Caco-2 (cell line): ENCODE results near the gene AGPAT3. TPM values are rescaled to one million over a fixed set of nuclear protein-coding genes. Genes with fewer than 3 reads are reported as not detected.

Experiments
- BruUV-seq: library from RNA; stranded (reverse); fragments of 400-500 nt; replicated peaks from 2 replicates; lab custom pipeline; 2021; lab: Mats Ljungman, UMichigan
- CTCF ChIA-PET: fragments of 300-600 bp; sonication (Branson Sonifier 250); formaldehyde crosslinking; loops from one replicate; lab custom pipeline; 2022; ENCODE audit warnings: antibody characterized with exemption; lab: Charles Lee
- POLR2A ChIA-PET: fragments of 300-600 bp; sonication (Branson Sonifier 250); formaldehyde crosslinking; loops from one replicate; lab custom pipeline; 2022; ENCODE audit warnings: antibody characterized with exemption; lab: Charles Lee
- DNase-seq, 2 experiments: peaks; one replicate each; pipeline versions ENCODE4 v3.0.0 to v3.0.0-alpha.2; 2020 to 2022
- H3K27me3 ChIP-seq: replicated peaks from 2 replicates; pipeline ENCODE4 v1.6.0; 2011; ENCODE audit warnings: low read length; ENCODE audit not compliant: control insufficient read depth, insufficient read depth
- H3K36me3 ChIP-seq: 2 replicates; pipeline ENCODE4 v1.5.1; 2011; ENCODE audit warnings: low read length; ENCODE audit not compliant: control insufficient read depth, insufficient read depth
- H3K4me1 ChIP-seq: fragments of 250-450 bp; sonication (Bioruptor Pico); 2 replicates; pipeline ENCODE4 v1.5.1; 2020; ENCODE audit warnings: mild to moderate bottlenecking
- H3K4me3 ChIP-seq: 2 replicates; pipeline ENCODE4 v1.5.1; 2011; ENCODE audit warnings: low read depth, mild to moderate bottlenecking, control low read depth, low read length
- H3K9me3 ChIP-seq: fragments of 250-450 bp; sonication (Bioruptor Pico); 2 replicates; pipeline ENCODE4 v1.5.1; 2020; ENCODE audit warnings: mild to moderate bottlenecking, moderate library complexity
- H3K27ac Mint-ChIP-seq: one replicate; pipeline ENCODE4 v1.8.0; 2022; ENCODE audit warnings: mixed read lengths; ENCODE audit not compliant: unreplicated experiment
- H3K27me3 Mint-ChIP-seq: one replicate; pipeline ENCODE4 v1.8.0; 2022; ENCODE audit warnings: mixed read lengths; ENCODE audit not compliant: insufficient read depth, unreplicated experiment
- H3K36me3 Mint-ChIP-seq: one replicate; pipeline ENCODE4 v1.8.0; 2022; ENCODE audit warnings: mild to moderate bottlenecking, mixed read lengths; ENCODE audit not compliant: insufficient read depth, unreplicated experiment
- H3K4me1 Mint-ChIP-seq: one replicate; pipeline ENCODE4 v1.8.0; 2022; ENCODE audit warnings: low read depth, mixed read lengths; ENCODE audit not compliant: unreplicated experiment
- H3K4me3 Mint-ChIP-seq: one replicate; pipeline ENCODE4 v1.8.0; 2022; ENCODE audit warnings: mild to moderate bottlenecking, moderate library complexity, mixed read lengths; ENCODE audit not compliant: unreplicated experiment
- H3K9me3 Mint-ChIP-seq: one replicate; pipeline ENCODE4 v1.8.0; 2022; ENCODE audit warnings: mixed read lengths; ENCODE audit not compliant: unreplicated experiment
- CTCF ChIP-seq, 2 experiments: fragments of 200-600 bp in 1 of 2; IDR thresholded peaks; 1 replicate in 1 of 2; 2 replicates in 1 of 2; pipeline versions ENCODE4 v1.5.1 to v1.8.0; 2011 to 2022; ENCODE audit warnings: antibody characterized with exemption in 1 of 2, control low read depth in 1 of 2, inconsistent platforms in 1 of 2, low read depth in 1 of 2, low read length in 1 of 2, mild to moderate bottlenecking in 1 of 2, moderate library complexity in 1 of 2; ENCODE audit not compliant: insufficient read depth in 1 of 2, severe bottlenecking in 1 of 2, unreplicated experiment in 1 of 2
- intact Hi-C: fragments of 100-400 bp; cut with micrococcal nuclease; formaldehyde crosslinking; loops from one replicate; pipeline ENCODE4 v1.10.0; 2022; ENCODE audit not compliant: unreplicated experiment
- total RNA-seq: library from RNA; stranded (reverse); gene quantifications from 2 replicates; pipeline ENCODE4 v1.2.3, GENCODE V29; 2022

The AGPAT3 gene
- total RNA-seq, 1 experiment from 2014 or later, result 61.8 TPM

- no TSS peak for BruUV-seq
- Mint-ChIP-seq H3K9me3 (no peaks in the 10 kb centered on the region), H3K27ac (no peak overlapping the region), H3K4me1 (no peaks in the 10 kb centered on the region), H3K27me3 (no peaks in the 10 kb centered on the region), H3K36me3 (peaks cover 7% of the 10 kb centered on the region), H3K4me3 (no peak overlapping the region)
- Histone ChIP-seq H3K27me3 (no peaks in the 10 kb centered on the region), H3K9me3 (no peaks in the 10 kb centered on the region), H3K36me3 (no peaks in the 10 kb centered on the region; the same call in 1 of the 2 replicates), H3K4me1 (no peaks in the 10 kb centered on the region), H3K4me3 (no peak overlapping the region)
- intact Hi-C loops, result no loop called here
- ChIA-PET POLR2A (no interaction called here), CTCF (no interaction called here)
- no peak for DNase-seq
- no peak for TF ChIP-seq CTCF (IDR thresholded peaks at IDR 0.05; ENCODE audit: insufficient read depth in 1 of 2, low read depth in 1 of 2, low read length in 1 of 2, severe bottlenecking in 1 of 2, unreplicated experiment in 1 of 2)
Observed at GRCh38 chr21:43931489-43931888, 66.5 kb downstream of the AGPAT3 start.

GRCh38 chr21:43932005-43932404 is 67.0 kb downstream of the AGPAT3 start:
- Histone ChIP-seq H3K36me3 (no peaks in the 10 kb centered on the region; the same call in 1 of the 2 replicates), H3K27me3 (no peaks in the 10 kb centered on the region), H3K4me1 (no peaks in the 10 kb centered on the region), H3K9me3 (no peaks in the 10 kb centered on the region), H3K4me3 (no peak overlapping the region)
- H3K27ac Mint-ChIP-seq, result no peak overlapping the region
- intact Hi-C loops, result no loop called here
- ChIA-PET CTCF (no interaction called here), POLR2A (no interaction called here)
- H3K4me1 Mint-ChIP-seq, result no peaks in the 10 kb centered on the region
- H3K27me3 Mint-ChIP-seq, result no peaks in the 10 kb centered on the region
- H3K9me3 Mint-ChIP-seq, result no peaks in the 10 kb centered on the region
- TF ChIP-seq CTCF (IDR thresholded peaks at IDR 0.05; ENCODE audit: insufficient read depth in 1 of 2, low read depth in 1 of 2, low read length in 1 of 2, severe bottlenecking in 1 of 2, unreplicated experiment in 1 of 2), result no peak
- DNase-seq, result no peak
- no TSS peak for BruUV-seq
- peaks cover 7% of the 10 kb centered on the region for H3K36me3 Mint-ChIP-seq
- H3K4me3 Mint-ChIP-seq, result no peak overlapping the region

DNA sequence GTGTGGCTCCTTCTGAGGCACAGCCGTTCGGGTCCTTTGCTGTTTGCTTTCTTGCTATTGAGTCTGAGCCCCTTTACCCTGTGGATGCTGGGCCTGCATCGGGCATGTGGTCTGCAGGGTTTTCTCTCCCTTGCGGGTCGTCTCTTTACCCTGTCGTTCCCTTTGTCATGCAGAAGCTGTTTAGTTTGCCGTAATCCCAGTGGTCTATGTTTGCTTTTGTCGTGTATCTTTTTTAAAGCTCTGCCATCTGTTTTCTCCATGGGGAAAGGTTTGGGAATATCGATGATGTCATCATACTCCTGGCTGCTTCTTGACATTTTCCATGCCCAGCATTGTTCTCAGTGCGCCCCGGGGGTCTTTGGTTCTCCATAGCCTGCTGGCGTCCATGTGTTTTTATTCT is 68.2 kb downstream of the AGPAT3 start:
- Mint-ChIP-seq H3K27ac (no peak overlapping the region), H3K4me3 (no peak overlapping the region), H3K27me3 (no peaks in the 10 kb centered on the region), H3K36me3 (peaks cover 7% of the 10 kb centered on the region), H3K9me3 (no peaks in the 10 kb centered on the region), H3K4me1 (no peaks in the 10 kb centered on the region)
- H3K4me3 ChIP-seq, result no peak overlapping the region
- no TSS peak for BruUV-seq
- no peak for TF ChIP-seq CTCF (IDR thresholded peaks at IDR 0.05; ENCODE audit: insufficient read depth in 1 of 2, low read depth in 1 of 2, low read length in 1 of 2, severe bottlenecking in 1 of 2, unreplicated experiment in 1 of 2)
- H3K27me3 ChIP-seq, result no peaks in the 10 kb centered on the region
- ChIA-PET CTCF (interaction anchor here (0.6 kb wide), 1 partner anchor 123 kb away, joined by 3 read pairs; no protein-coding TSS in a partner anchor), POLR2A (no interaction called here)
- H3K9me3 ChIP-seq, result no peaks in the 10 kb centered on the region
- no peaks in the 10 kb centered on the region; the same call in 1 of the 2 replicates for H3K36me3 ChIP-seq
- no peak for DNase-seq
- no peaks in the 10 kb centered on the region for H3K4me1 ChIP-seq
- intact Hi-C loops, result no loop called here
